K562 (cell line): Measurements from ENCODE around the gene NT5DC4. TPM values are rescaled to one million over a fixed set of nuclear protein-coding genes. Genes with fewer than 3 reads are reported as not detected.

Experiments used
- ATAC-seq: fragments of 200-7000 bp; cut with Tn5 transposase; 3 replicates; pipeline ENCODE4 v1.9.1; 2020; ENCODE audit warnings: moderate library complexity
- BruUV-seq: library from RNA; stranded (reverse); fragments of 400-500 nt; replicated peaks from 2 replicates; lab custom pipeline; 2021; lab: Mats Ljungman, UMichigan
- CTCF ChIA-PET: fragments of 300-600 bp; formaldehyde crosslinking; extraction: SDS; loops from one replicate; lab custom pipeline; 2021; ENCODE audit warnings: low intra/inter-chr PET ratio; lab: Yijun Ruan, JAX
- POLR2A ChIA-PET: fragments of 300-600, 350-650 bp; sonication (Branson Sonifier 250); formaldehyde crosslinking; extraction: SDS; loops from one replicate; lab custom pipeline; 2021; ENCODE audit warnings: antibody characterized with exemption, inconsistent platforms; lab: Yijun Ruan, JAX
- DNase-seq, 4 experiments: peaks; one replicate each; pipeline versions ENCODE4 v3.0.0 to v3.0.0-alpha.2; 2011 to 2018; ENCODE audit warnings: low spot score in 3 of 4, mixed read lengths in 3 of 4; ENCODE audit errors: extremely low read depth in 1 of 4
- FAIRE-seq: peaks from 2 replicates; lab custom pipeline; 2011; peaks lifted over from hg19 to GRCh38; lab: Jason Lieb, UNC
- H2AFZ ChIP-seq: 2 replicates; pipeline ENCODE4 v1.6.0; 2011; ENCODE audit warnings: low read depth, low read length, control low read depth, inconsistent platforms
- H3K27ac ChIP-seq: fragments of 200-600 bp; 3 replicates; pipeline ENCODE4 v1.8.0; 2011; ENCODE audit warnings: low read depth, mild to moderate bottlenecking, control low read depth, inconsistent platforms, low read length, moderate library complexity, mixed read lengths; ENCODE audit errors: extremely low read depth
- H3K27me3 ChIP-seq, 2 experiments: fragments of 300-600 bp in 1 of 2; 2 replicates in 1 of 2; 3 replicates in 1 of 2; pipeline versions ENCODE4 v1.6.0 to v1.8.0; 2011; ENCODE audit warnings: inconsistent platforms in 2 of 2, low read length in 2 of 2, mild to moderate bottlenecking in 1 of 2, mixed read lengths in 1 of 2, moderate library complexity in 1 of 2; ENCODE audit not compliant: control insufficient read depth in 2 of 2, insufficient read depth in 2 of 2
- H3K36me3 ChIP-seq: fragments of 300-600 bp; 3 replicates; pipeline ENCODE4 v1.8.0; 2011; ENCODE audit warnings: mild to moderate bottlenecking, low read length, inconsistent platforms; ENCODE audit not compliant: control insufficient read depth, insufficient read depth
- H3K4me1 ChIP-seq, 2 experiments: fragments of 200-600 bp in 1 of 2; replicated peaks in 1 of 2; 2 replicates in 1 of 2; 3 replicates in 1 of 2; pipeline versions ENCODE4 v1.5.1 to v1.8.0; 2011; ENCODE audit warnings: inconsistent platforms in 2 of 2, low read length in 2 of 2, mild to moderate bottlenecking in 1 of 2, mixed read lengths in 1 of 2, moderate library complexity in 1 of 2; ENCODE audit not compliant: control insufficient read depth in 2 of 2, insufficient read depth in 2 of 2
- H3K4me2 ChIP-seq: 2 replicates; pipeline ENCODE4 v1.6.1; 2011; ENCODE audit warnings: low read length, control low read depth, inconsistent platforms, mixed read lengths; ENCODE audit not compliant: insufficient read depth
- H3K4me3 ChIP-seq: fragments of 200-600 bp; sonication (generic), shearing (Covaris generic); 2 replicates; pipeline ENCODE4 v1.5.1; 2016; ENCODE audit warnings: control low read depth, inconsistent platforms
- H3K79me2 ChIP-seq: fragments of 200-600 bp; 3 replicates; pipeline ENCODE4 v1.8.0; 2011; ENCODE audit warnings: low read length, inconsistent platforms; ENCODE audit not compliant: control insufficient read depth, insufficient read depth
- H3K9ac ChIP-seq, 2 experiments: 2 replicates each; pipeline versions ENCODE4 v1.6.0 to v1.6.1; 2011; ENCODE audit warnings: low read depth in 2 of 2, low read length in 2 of 2, control low read depth in 1 of 2, inconsistent platforms in 1 of 2, mild to moderate bottlenecking in 1 of 2, mixed read lengths in 1 of 2; ENCODE audit not compliant: insufficient read depth in 1 of 2
- H3K9me1 ChIP-seq: one replicate; pipeline ENCODE4 v1.6.0; 2011; ENCODE audit warnings: inconsistent platforms, mild to moderate bottlenecking, low read length, moderate library complexity; ENCODE audit not compliant: control insufficient read depth, insufficient read depth
- H3K9me3 ChIP-seq: replicated peaks from 2 replicates; pipeline ENCODE4 v1.5.1; 2011; ENCODE audit warnings: low read depth, low read length, inconsistent platforms; ENCODE audit not compliant: control insufficient read depth, insufficient read depth
- H4K20me1 ChIP-seq: replicated peaks from 2 replicates; pipeline ENCODE4 v1.6.1; 2011; ENCODE audit warnings: low read length, inconsistent platforms, mixed read lengths; ENCODE audit not compliant: control insufficient read depth, insufficient read depth
- BRD9 ChIP-seq: fragments of 450-650 bp; IDR thresholded peaks from 2 replicates; pipeline ENCODE4 v1.6.1; 2018; ENCODE audit warnings: low read depth; ENCODE audit not compliant: partially characterized antibody
- CC2D1A ChIP-seq: fragments of 450-650 bp; IDR thresholded peaks from 2 replicates; pipeline ENCODE4 v1.6.1; 2017; ENCODE audit warnings: mild to moderate bottlenecking
- CREB3 ChIP-seq: fragments of 450-650 bp; conservative IDR thresholded peaks from 2 replicates; pipeline ENCODE4 v1.6.1; 2016; ENCODE audit warnings: missing genetic modification characterization, low read depth, mild to moderate bottlenecking, missing compliant biosample characterization, moderate library complexity
- HIVEP1 ChIP-seq: fragments of 250-450 bp; sonication (Bioruptor Pico); IDR thresholded peaks from 2 replicates; pipeline ENCODE4 v1.4.0; 2020; ENCODE audit warnings: mild to moderate bottlenecking
- MYBL2 ChIP-seq, 2 experiments: fragments of 450-650 bp in 1 of 2; sonication (generic) in 1 of 2; formaldehyde crosslinking in 1 of 2; IDR thresholded peaks; 2 replicates each; pipeline versions ENCODE4 v1.6.1 to v1.8.1; 2017 to 2022; ENCODE audit warnings: borderline replicate concordance in 1 of 2, inconsistent platforms in 1 of 2, low read depth in 1 of 2, mild to moderate bottlenecking in 1 of 2, missing genetic modification reagents in 1 of 2, moderate library complexity in 1 of 2
- NRF1 ChIP-seq, 2 experiments: fragments of 450-650 bp; IDR thresholded peaks in 1 of 2; conservative IDR thresholded peaks in 1 of 2; 2 replicates each; pipeline ENCODE4 v1.6.1; 2014; ENCODE audit warnings: mild to moderate bottlenecking in 2 of 2
- RCOR1 ChIP-seq, 2 experiments: IDR thresholded peaks; 2 replicates each; pipeline ENCODE4 v1.6.1; 2012; ENCODE audit warnings: low read depth in 2 of 2, low read length in 2 of 2, borderline replicate concordance in 1 of 2, improper control_type of control experiment in 1 of 2
- SAP30 ChIP-seq: fragments of 200-600 bp; sonication (generic); IDR thresholded peaks from 2 replicates; pipeline ENCODE4 v1.6.1; 2012; ENCODE audit warnings: borderline replicate concordance, low read depth, mild to moderate bottlenecking, moderate library complexity, low read length, control low read depth, inconsistent platforms; ENCODE audit not compliant: insufficient read depth, poor library complexity, severe bottlenecking
- SMAD1 ChIP-seq: fragments of 150-350 bp; IDR thresholded peaks from 2 replicates; pipeline ENCODE4 v1.6.1; 2014; ENCODE audit warnings: low read length, low read depth; ENCODE audit not compliant: partially characterized antibody
- SPI1 ChIP-seq: IDR thresholded peaks from 2 replicates; pipeline ENCODE4 v1.6.1; 2011; ENCODE audit warnings: low read depth, low read length, control low read depth, borderline replicate concordance
- TBL1XR1 ChIP-seq, 2 experiments: IDR thresholded peaks; 2 replicates each; pipeline ENCODE4 v1.6.1; 2012; ENCODE audit warnings: improper control_type of control experiment in 2 of 2, low read length in 2 of 2, mild to moderate bottlenecking in 1 of 2
- TSC22D4 ChIP-seq: fragments of 450-650 bp; IDR thresholded peaks from 2 replicates; pipeline ENCODE4 v1.6.1; 2016; ENCODE audit warnings: missing genetic modification characterization, missing biosample characterization, control low read depth
- ZKSCAN3 ChIP-seq: fragments of 250-450 bp; sonication (Bioruptor Pico); IDR thresholded peaks from 2 replicates; pipeline ENCODE4 v1.4.0; 2020
- ZNF561 ChIP-seq: fragments of 450-650 bp; formaldehyde crosslinking; conservative IDR thresholded peaks from 2 replicates; pipeline ENCODE4 v1.4.0; 2020; ENCODE audit warnings: mild to moderate bottlenecking, moderate library complexity
- ZNF696 ChIP-seq: fragments of 250-450 bp; sonication (Bioruptor Pico); conservative IDR thresholded peaks from 2 replicates; pipeline ENCODE4 v1.4.0; 2020; ENCODE audit warnings: mild to moderate bottlenecking, moderate library complexity
- WGBS: fragments of 100-300 bp; shearing (Covaris generic); methylation state at CpG from one replicate; pipeline ENCODE4 v1.1.6; 2016; ENCODE audit warnings: low coverage, mixed read lengths; ENCODE audit not compliant: insufficient coverage; ENCODE audit errors: missing lambda C conversion rate; 5-methylcytosine and 5-hydroxymethylcytosine counted together
- in situ Hi-C: fragments of 300-500 bp; cut with MboI; formaldehyde crosslinking; loops from 4 replicates; pipeline ENCODE4 v1.15.0; 2018; ENCODE audit warnings: inconsistent platforms, mixed read lengths
- intact Hi-C: fragments of 100-400 bp; cut with micrococcal nuclease; formaldehyde crosslinking; loops from 2 replicates; pipeline ENCODE4 v1.14.2; 2022
- polyA plus RNA-seq, 8 experiments: library from polyadenylated mRNA; depleted of rRNA in 4 of 8; stranded (reverse) in 5 of 8; unstranded in 3 of 8; fragments of >200 nt; fragmentation: Nextera tagmentation in 2 of 8; fragmentation: Illumina TruSeq in 1 of 8; extraction: Ambion mirVana in 2 of 8; extraction: Trizol in 1 of 8; gene quantifications; 2 replicates each; pipeline versions ENCODE4 v1.2.1 to v1.2.3, GENCODE V29; 2011 to 2014; ENCODE audit warnings: inconsistent platforms in 1 of 8, missing spikeins in 1 of 8
- total RNA-seq, 7 experiments: library from RNA; depleted of rRNA in 6 of 7; stranded (reverse); fragments of >200 nt in 6 of 7; fragmentation: Illumina TruSeq in 2 of 7; extraction: Trizol in 2 of 7; gene quantifications; 2 replicates each; pipeline versions ENCODE4 v1.2.1 to v1.2.3, GENCODE V29; 2011 to 2021; ENCODE audit warnings: low replicate concordance in 1 of 7

NT5DC4 gene
- total and polyA plus RNA-seq, 9 of the 15 experiments (the other 6 are each of a cell fraction or from before 2014, with no cell fraction given), result 0.44 to 6.9 (median 2.5) TPM

GRCh38 chr2:112671801-112672200 lies 49.0 kb upstream of the NT5DC4 start:
- in situ Hi-C loops (no loop called here), intact Hi-C loops (no loop called here)
- H3K9me1 ChIP-seq, result no peaks in the 10 kb centered on the region
- no peak for DNase-seq
- no peak overlapping the region for H3K9ac ChIP-seq
- peaks cover 7 to 27% of the 10 kb centered on the region in 2 experiments; a peak in 4 of 5 replicates for H3K4me1 ChIP-seq
- no peaks in the 10 kb centered on the region for H3K9me3 ChIP-seq
- H3K4me2 ChIP-seq, result no peak overlapping the region
- FAIRE-seq, result no peak
- POLR2A ChIA-PET, result interaction anchor here (0.6 to 2.4 kb wide), 8 partner anchors 8 to 140 kb away, joined by 3 to 13 read pairs (median 6); partner anchors contain the start of gene SLC20A1
- no peaks in the 10 kb centered on the region for H3K27me3 ChIP-seq
- ATAC-seq, result no peak
- no peaks in the 10 kb centered on the region for H3K79me2 ChIP-seq
- H3K4me3 ChIP-seq, result no peak overlapping the region
- no peaks in the 10 kb centered on the region for H3K36me3 ChIP-seq
- CTCF ChIA-PET, result no interaction called here
- no peak for TF ChIP-seq ZNF561 (CRISPR knock-in tag)
- no peak for TF ChIP-seq TBL1XR1 (IDR thresholded peaks at IDR 0.05; ENCODE audit: low read length in 2 of 2)
- no peak for TF ChIP-seq TSC22D4 (tag)
- no peak for TF ChIP-seq SAP30
- no peak for TF ChIP-seq SPI1
- no peak for TF ChIP-seq HIVEP1 (CRISPR knock-in tag)
- no peak for TF ChIP-seq CC2D1A
- TF ChIP-seq NRF1 (conservative IDR thresholded peaks at IDR 0.05 in 1 of 2, IDR thresholded peaks at IDR 0.05 in 1 of 2), result no peak
- no peak for TF ChIP-seq SMAD1
- TF ChIP-seq CREB3, result no peak
- TF ChIP-seq ZKSCAN3 (CRISPR knock-in tag), result no peak
- no peak for TF ChIP-seq RCOR1 (IDR thresholded peaks at IDR 0.05; ENCODE audit: borderline replicate concordance in 1 of 2, low read depth in 2 of 2, low read length in 2 of 2)
- no peak for TF ChIP-seq ZNF696 (CRISPR knock-in tag)
- TF ChIP-seq BRD9, result no peak
- no peak for TF ChIP-seq MYBL2 (IDR thresholded peaks at IDR 0.05; ENCODE audit: low read depth)
- TF ChIP-seq MYBL2 (CRISPR knock-in tag; IDR thresholded peaks at IDR 0.05; ENCODE audit: borderline replicate concordance), result no peak
- peak overlapping the region; percentile 3; the same call in 1 of the 2 replicates for H2AFZ ChIP-seq
- H4K20me1 ChIP-seq, result no peaks in the 10 kb centered on the region
- no peak overlapping the region for H3K27ac ChIP-seq
- no TSS peak for BruUV-seq
- 49% methylated on average over 2 of the region's 2 CpGs for WGBS
